ENCODE data around the gene RAB41. TPM values are rescaled to one million over a fixed set of nuclear protein-coding genes. Genes with fewer than 3 reads are reported as not detected.

The RAB41 gene
- total RNA-seq, 1 experiment from 2014 or later: not detected

- Histone ChIP-seq H2BK120ac (ENCODE audit: low read depth, low read length, poor library complexity, severe bottlenecking) (no peak overlapping the region), H3K79me1 (ENCODE audit: insufficient read depth, low read depth, low read length, poor library complexity, severe bottlenecking) (no peaks in the 10 kb centered on the region), H4K20me1 (ENCODE audit: control insufficient read depth, insufficient read depth, insufficient read length) (no peaks in the 10 kb centered on the region), H3K4me1 (ENCODE audit: insufficient read depth, low read length) (no peaks in the 10 kb centered on the region), H3K9ac (ENCODE audit: extremely low read depth, insufficient read length, low read length) (no peak overlapping the region), H4K5ac (ENCODE audit: insufficient read length, low read depth, low read length) (no peak overlapping the region), H3K14ac (ENCODE audit: insufficient read depth, low read length) (no peak overlapping the region), H4K8ac (replicated peaks; ENCODE audit: insufficient read length, low read depth, low read length) (no peak overlapping the region), H2BK12ac (ENCODE audit: insufficient read length, low read depth, low read length) (no peak overlapping the region), H3T11ph (ENCODE audit: low read length) (no peak overlapping the region), H3K79me2 (ENCODE audit: insufficient read depth, low read length) (no peaks in the 10 kb centered on the region), H2AK5ac (ENCODE audit: insufficient read length, low read length) (no peak overlapping the region), H3K4me2 (ENCODE audit: insufficient read depth, insufficient read length, low read length) (no peak overlapping the region), H3K9me3 (ENCODE audit: control insufficient read depth, low read depth, low read length) (peaks cover 59% of the 10 kb centered on the region), H3K4ac (ENCODE audit: low read depth, low read length) (no peak overlapping the region), H3K23ac (ENCODE audit: insufficient read length, low read depth, low read length) (no peak overlapping the region), H2AFZ (ENCODE audit: low read length) (no peak overlapping the region), H3K23me2 (ENCODE audit: insufficient read length, low read depth, low read length, poor library complexity, severe bottlenecking) (no peaks in the 10 kb centered on the region), H2BK20ac (ENCODE audit: low read depth, low read length, poor library complexity, severe bottlenecking) (no peak overlapping the region), H4K91ac (ENCODE audit: insufficient read length, low read depth, low read length) (no peak overlapping the region), H3K27ac (ENCODE audit: insufficient read length, low read depth, low read length) (no peak overlapping the region), H2BK5ac (ENCODE audit: insufficient read length, low read length) (no peak overlapping the region), H2BK15ac (ENCODE audit: low read depth, low read length) (no peak overlapping the region), H3K18ac (ENCODE audit: insufficient read length, low read depth, low read length) (no peak overlapping the region), H3K56ac (ENCODE audit: insufficient read length, low read depth, low read length) (no peak overlapping the region), H3K27me3 (ENCODE audit: insufficient read depth, low read length) (no peaks in the 10 kb centered on the region)
- Mint-ChIP-seq H3K27me3 (ENCODE audit: low read depth) (no peaks in the 10 kb centered on the region; the same call in 1 of the 2 replicates), H3K9me3 (peaks cover 76 to 80% of the 10 kb centered on the region in 2 experiments), H3K4me3 (no peak overlapping the region), H3K27ac (no peak overlapping the region), H3K4me1 (no peaks in the 10 kb centered on the region), H3K36me3 (ENCODE audit: insufficient read depth in 1 of 3, low read depth in 3 of 3) (peaks cover 3 to 19% (median 7%) of the 10 kb centered on the region in 3 experiments; a peak in 5 of 7 replicates)
- WGBS (ENCODE audit: extremely low coverage, insufficient read length, low lambda C conversion rate): no CpG with 5 or more reads among the region's 3 CpGs
- DNase-seq: no peak
- TF ChIP-seq CTCF (conservative IDR thresholded peaks at IDR 0.05): no peak
Observed at GRCh38 chrX:70279081-70279480, 2.9 kb upstream of the RAB41 start.
